Thyroid gland (tissue), 4 donors: Measurements from ENCODE around the gene ACTC1. TPM values are rescaled to one million over a fixed set of nuclear protein-coding genes. Genes with fewer than 3 reads are reported as not detected.
"Not testable (repeated sequence)": the region's sequence is repeated elsewhere in the genome, so short reads cannot be mapped to it uniquely, and the experiment has no call there.

Source experiments
- DNase-seq, 2 donors: peaks; one replicate each; pipeline ENCODE4 v3.0.0-alpha.2; 2019
- H3K27ac ChIP-seq, 3 donors: fragments of 200-600 bp; sonication (generic); 1 replicate in 2 of 3; 2 replicates in 1 of 3; pipeline ENCODE4 v1.5.1; 2016 to 2019; ENCODE audit warnings: mild to moderate bottlenecking in 1 of 3, moderate library complexity in 1 of 3
- H3K27me3 ChIP-seq: fragments of 200-600 bp; sonication (generic); one replicate; pipeline ENCODE4 v1.5.1; 2019
- H3K36me3 ChIP-seq, 2 donors: fragments of 200-600 bp; sonication (generic); one replicate each; pipeline ENCODE4 v1.5.1; 2016 to 2019
- H3K4me1 ChIP-seq, 2 donors: fragments of 200-600 bp; sonication (generic); one replicate each; pipeline ENCODE4 v1.5.1; 2017 to 2019
- H3K4me3 ChIP-seq, 3 donors: fragments of 200-600 bp; sonication (generic); replicated peaks in 1 of 3; 1 replicate in 2 of 3; 2 replicates in 1 of 3; pipeline ENCODE4 v1.5.1; 2016; ENCODE audit warnings: mild to moderate bottlenecking in 1 of 3
- H3K9me3 ChIP-seq: fragments of 200-600 bp; sonication (generic); one replicate; pipeline ENCODE4 v1.5.1; 2017
- POLR2A ChIP-seq, 2 donors: fragments of 450-650 bp; IDR thresholded peaks; one replicate each; pipeline ENCODE4 v1.6.1; 2017; ENCODE audit warnings: antibody characterized with exemption in 2 of 2, mild to moderate bottlenecking in 2 of 2, moderate library complexity in 1 of 2
- WGBS, 2 donors: methylation state at CpG; one replicate each; pipeline ENCODE4 v1.1.5; 2017; 5-methylcytosine and 5-hydroxymethylcytosine counted together
- intact Hi-C: fragments of 100-400 bp; cut with DNase I; formaldehyde crosslinking; loops from one replicate; pipeline ENCODE4 v1.15.1; 2023
- total RNA-seq, 4 donors: library from RNA; depleted of rRNA; stranded (reverse); fragments of >200 nt; gene quantifications; one replicate each; pipeline ENCODE4 v1.2.3, GENCODE V29; 2016
- TF ChIP-seq, protein P1 (sequence below), 6 experiments: fragments of 200-600 bp in 3 of 6; fragments of 450-650 bp in 3 of 6; sonication (generic) in 3 of 6; IDR thresholded peaks; one replicate each; pipeline ENCODE4 v1.5.1; 2016 to 2019; ENCODE audit warnings: antibody characterized with exemption in 6 of 6, mild to moderate bottlenecking in 2 of 6, inconsistent platforms in 1 of 6, moderate library complexity in 1 of 6

Gene ACTC1
- total RNA-seq, 4 donors from 2014 or later: 0.11 to 1.2 (median 1.1) TPM

DNA sequence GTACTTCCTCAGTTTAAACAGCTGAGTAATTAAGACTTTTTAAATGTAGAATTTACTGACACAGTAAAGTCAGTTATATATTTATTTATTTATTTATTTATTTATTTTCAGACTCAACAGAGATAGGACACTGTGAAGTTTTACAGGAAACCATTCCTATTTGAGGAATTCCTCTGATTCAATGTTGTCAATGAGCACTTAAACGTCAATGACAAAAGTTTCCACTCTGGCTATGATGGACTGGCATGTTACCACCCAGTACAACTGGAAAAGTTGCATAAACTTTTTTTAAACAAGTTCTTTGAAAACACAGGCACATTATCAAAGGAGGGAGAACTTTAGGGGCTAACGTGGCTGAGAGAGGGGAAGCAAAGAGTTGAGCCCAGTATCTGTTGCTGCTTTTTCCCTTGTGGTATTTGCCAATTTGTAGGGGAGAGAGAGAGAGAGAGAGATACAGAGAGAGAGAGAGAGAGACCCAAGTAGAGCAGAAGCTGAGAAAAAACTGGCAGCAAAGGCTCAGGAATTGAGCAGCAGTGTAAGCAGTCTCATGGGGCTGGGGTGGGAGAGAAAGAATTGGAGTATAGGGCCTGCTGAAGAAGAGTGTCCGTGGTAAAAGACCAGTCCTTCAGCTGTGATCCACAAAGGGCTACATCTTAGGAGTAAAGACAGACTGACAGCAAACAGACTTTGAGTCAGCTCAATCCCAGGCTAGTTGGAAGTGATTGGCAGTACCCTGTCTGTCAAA lies 18.3 kb upstream of the ACTC1 start:
- intact Hi-C loops: no loop called here
- Histone ChIP-seq H3K4me1 (no peaks in the 10 kb centered on the region), H3K27ac (no peak overlapping the region), H3K9me3 (no peaks in the 10 kb centered on the region), H3K4me3 (no peak overlapping the region), H3K27me3 (no peaks in the 10 kb centered on the region), H3K36me3 (no peaks in the 10 kb centered on the region)
- no peak for TF ChIP-seq POLR2A (IDR thresholded peaks at IDR 0.05)
- no peak for DNase-seq
- 42 to 44% methylated on average over 3 of the region's 3 CpGs for WGBS, 2 donors

DNA sequence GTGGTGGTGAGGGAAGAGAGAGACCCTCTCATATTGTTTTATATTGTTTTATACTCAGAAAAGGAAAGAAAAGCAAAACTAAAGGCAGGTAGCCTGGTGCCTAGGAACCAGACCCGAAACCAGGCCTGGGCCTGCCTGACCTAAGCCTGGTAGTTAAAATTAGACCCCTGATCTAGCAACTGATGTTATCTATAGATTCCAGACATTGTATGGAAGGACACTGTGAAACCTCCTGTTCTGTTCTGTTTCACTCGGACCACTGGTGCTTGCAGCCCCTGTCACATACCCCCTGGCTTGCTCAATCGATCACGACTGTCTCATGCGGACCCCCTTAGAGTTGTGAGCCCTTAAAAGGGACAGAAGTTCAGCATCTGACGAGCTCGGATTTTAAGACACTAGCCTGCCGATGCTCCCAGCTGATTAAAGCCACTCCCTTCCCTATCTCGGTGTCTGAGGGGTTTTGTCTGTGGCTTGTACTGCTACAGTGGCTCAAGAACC lies 17.6 kb upstream of the ACTC1 start:
- 67 to 68% methylated on average over 9 of the region's 9 CpGs for WGBS, 2 donors
- H3K36me3 ChIP-seq, intact Hi-C loops, H3K4me3 ChIP-seq, H3K27ac ChIP-seq, H3K27me3 ChIP-seq, H3K9me3 ChIP-seq, DNase-seq, H3K4me1 ChIP-seq: not testable (repeated sequence)

DNA sequence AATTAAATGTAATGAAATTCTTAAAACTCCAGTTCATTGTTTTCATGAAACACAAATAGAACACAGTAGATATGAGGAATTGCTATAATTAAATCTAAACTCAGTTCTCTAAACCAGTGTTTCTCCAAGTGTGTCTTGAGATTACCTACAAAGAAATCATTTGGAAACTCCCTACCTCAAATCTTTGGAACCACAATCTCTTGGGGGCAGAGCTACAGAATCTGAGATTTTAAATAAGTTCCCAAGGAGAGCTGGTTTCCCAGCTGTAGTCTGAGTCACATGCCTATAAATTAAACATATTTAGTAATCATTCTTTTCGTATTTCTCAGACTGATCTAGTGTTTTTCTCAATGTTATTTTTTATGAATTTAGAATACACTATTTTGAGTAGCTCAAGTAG lies 17.0 kb upstream of the ACTC1 start:
- H3K4me1 ChIP-seq: no peaks in the 10 kb centered on the region
- TF ChIP-seq, protein P1, sequence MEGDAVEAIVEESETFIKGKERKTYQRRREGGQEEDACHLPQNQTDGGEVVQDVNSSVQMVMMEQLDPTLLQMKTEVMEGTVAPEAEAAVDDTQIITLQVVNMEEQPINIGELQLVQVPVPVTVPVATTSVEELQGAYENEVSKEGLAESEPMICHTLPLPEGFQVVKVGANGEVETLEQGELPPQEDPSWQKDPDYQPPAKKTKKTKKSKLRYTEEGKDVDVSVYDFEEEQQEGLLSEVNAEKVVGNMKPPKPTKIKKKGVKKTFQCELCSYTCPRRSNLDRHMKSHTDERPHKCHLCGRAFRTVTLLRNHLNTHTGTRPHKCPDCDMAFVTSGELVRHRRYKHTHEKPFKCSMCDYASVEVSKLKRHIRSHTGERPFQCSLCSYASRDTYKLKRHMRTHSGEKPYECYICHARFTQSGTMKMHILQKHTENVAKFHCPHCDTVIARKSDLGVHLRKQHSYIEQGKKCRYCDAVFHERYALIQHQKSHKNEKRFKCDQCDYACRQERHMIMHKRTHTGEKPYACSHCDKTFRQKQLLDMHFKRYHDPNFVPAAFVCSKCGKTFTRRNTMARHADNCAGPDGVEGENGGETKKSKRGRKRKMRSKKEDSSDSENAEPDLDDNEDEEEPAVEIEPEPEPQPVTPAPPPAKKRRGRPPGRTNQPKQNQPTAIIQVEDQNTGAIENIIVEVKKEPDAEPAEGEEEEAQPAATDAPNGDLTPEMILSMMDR (IDR thresholded peaks at IDR 0.05): no peak
- TF ChIP-seq POLR2A (IDR thresholded peaks at IDR 0.05): no peak
- no peaks in the 10 kb centered on the region for H3K27me3 ChIP-seq
- H3K4me3 ChIP-seq: no peak overlapping the region
- H3K36me3 ChIP-seq: no peaks in the 10 kb centered on the region
- no peak overlapping the region for H3K27ac ChIP-seq
- no peaks in the 10 kb centered on the region for H3K9me3 ChIP-seq
- no peak for DNase-seq
- WGBS, 2 donors: 75 to 90% methylated on average over 1 of the region's 1 CpG
- intact Hi-C loops: no loop called here

DNA sequence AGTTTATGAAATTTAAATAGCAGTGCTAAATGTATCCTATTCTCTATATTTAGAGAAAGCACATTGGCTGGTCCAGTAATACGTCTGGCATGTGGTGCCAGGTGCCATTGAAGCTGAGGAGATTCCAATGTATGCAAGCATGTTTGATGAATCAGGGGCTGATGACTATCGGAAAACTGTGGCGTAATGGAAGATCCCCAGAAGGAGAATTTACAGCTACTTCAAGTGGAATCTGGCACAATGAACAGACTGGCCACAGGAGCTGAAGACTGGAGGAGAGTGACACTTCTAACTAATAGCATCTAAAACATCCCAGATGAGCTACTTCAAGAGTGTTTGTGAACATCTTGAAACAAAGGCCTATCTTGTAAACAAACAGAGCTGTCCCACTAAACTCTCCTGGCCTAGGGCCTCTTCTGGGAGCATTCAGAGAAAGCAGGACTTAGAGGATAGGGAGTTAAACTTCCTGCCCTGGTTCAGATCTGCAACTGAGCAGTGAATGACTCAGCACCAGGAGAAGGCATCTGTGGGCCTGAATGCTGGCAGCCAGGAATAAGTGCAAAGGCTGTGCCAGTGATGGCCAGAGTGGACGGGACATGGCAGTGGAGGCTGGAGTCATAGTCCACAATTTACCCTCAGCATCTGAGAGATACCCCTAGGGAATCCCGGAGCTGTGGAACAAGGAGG lies 15.2 kb upstream of the ACTC1 start:
- intact Hi-C loops: no loop called here
- Histone ChIP-seq H3K27me3 (no peaks in the 10 kb centered on the region), H3K4me1 (no peaks in the 10 kb centered on the region), H3K36me3 (no peaks in the 10 kb centered on the region), H3K27ac (no peak overlapping the region), H3K4me3 (no peak overlapping the region), H3K9me3 (no peaks in the 10 kb centered on the region)
- 80% methylated on average over 5 of the region's 5 CpGs for WGBS, 2 donors
- TF ChIP-seq, protein P1 (IDR thresholded peaks at IDR 0.05): no peak
- no peak for TF ChIP-seq POLR2A (IDR thresholded peaks at IDR 0.05)
- no peak for DNase-seq

DNA sequence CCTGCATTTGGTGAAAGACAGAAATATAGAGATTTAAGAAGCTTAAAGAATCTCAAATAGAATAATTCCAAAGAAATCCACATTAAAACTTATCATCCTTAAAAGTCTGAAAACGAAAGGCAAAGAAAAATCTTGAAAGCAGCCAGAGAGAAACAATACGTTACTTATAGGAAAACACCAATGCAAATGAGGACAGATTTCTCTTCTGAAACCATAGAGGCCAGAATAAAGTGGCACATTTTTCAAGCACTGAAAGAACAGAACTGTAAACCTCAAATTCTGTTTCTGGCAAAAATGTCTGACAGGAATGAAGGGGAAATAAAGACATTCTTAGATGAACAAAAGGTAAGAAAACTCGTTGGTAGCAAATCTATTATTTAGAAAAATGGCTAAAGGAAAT lies 13.8 kb upstream of the ACTC1 start:
- TF ChIP-seq, protein P1 (IDR thresholded peaks at IDR 0.05): no peak
- TF ChIP-seq POLR2A (IDR thresholded peaks at IDR 0.05): no peak
- no peak for DNase-seq
- Histone ChIP-seq H3K9me3 (no peaks in the 10 kb centered on the region), H3K4me1 (no peaks in the 10 kb centered on the region), H3K27ac (no peak overlapping the region), H3K4me3 (no peak overlapping the region), H3K27me3 (no peaks in the 10 kb centered on the region), H3K36me3 (no peaks in the 10 kb centered on the region)
- intact Hi-C loops: no loop called here
- 76 to 77% methylated on average over 3 of the region's 3 CpGs for WGBS, 2 donors

DNA sequence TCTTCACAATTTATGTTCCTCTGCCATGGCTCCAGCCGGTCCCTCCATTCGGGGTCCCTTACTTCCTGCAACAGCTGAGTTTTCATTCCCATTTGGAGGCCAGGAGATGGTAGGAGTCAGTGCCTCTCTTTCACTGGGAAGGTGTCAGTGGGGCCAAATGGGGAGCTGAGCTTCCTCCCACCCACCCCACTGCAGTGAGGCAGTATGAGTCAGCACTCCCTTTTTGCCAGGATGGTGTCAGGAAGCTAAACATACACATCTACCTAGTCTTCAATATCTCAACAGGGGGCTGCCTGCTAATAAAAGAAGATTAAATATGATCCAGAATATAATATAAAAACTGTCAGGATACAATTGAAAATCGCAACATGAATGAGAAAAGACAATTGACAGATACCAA lies 12.7 kb upstream of the ACTC1 start:
- no peak for DNase-seq
- Histone ChIP-seq H3K27me3 (no peaks in the 10 kb centered on the region), H3K4me3 (no peak overlapping the region), H3K27ac (no peak overlapping the region), H3K9me3 (no peaks in the 10 kb centered on the region), H3K4me1 (peaks cover 3 to 5% of the 10 kb centered on the region in 2 donors), H3K36me3 (no peaks in the 10 kb centered on the region)
- intact Hi-C loops: no loop called here
- 87 to 93% methylated on average over 3 of the region's 3 CpGs for WGBS, 2 donors
- TF ChIP-seq, protein P1 (IDR thresholded peaks at IDR 0.05): no peak
- no peak for TF ChIP-seq POLR2A (IDR thresholded peaks at IDR 0.05)

DNA sequence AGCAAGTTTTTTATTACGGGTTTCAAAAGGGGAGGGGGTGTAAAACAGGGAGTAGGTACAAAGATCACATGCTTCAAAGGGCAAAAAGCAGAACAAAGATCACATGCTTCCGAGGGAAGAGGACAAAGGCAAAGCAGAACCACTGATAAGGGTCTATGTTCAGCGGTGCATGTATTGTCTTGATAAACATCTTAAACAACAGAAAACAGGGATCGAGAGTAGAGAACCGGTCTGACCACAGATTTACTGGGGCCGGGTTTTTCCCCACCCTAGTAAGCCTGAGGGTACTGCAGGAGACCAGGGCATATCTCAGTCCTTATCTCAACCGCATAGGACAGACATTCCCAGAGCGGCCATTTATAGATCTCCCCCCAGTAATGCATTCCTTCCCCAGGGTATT lies 11.9 kb upstream of the ACTC1 start:
- H3K27ac ChIP-seq, H3K27me3 ChIP-seq, DNase-seq, H3K4me3 ChIP-seq, H3K9me3 ChIP-seq, H3K36me3 ChIP-seq, intact Hi-C loops: not testable (repeated sequence)
- 54 to 58% methylated on average over 8 of the region's 8 CpGs for WGBS, 2 donors
- peaks cover 3 to 11% of the 10 kb centered on the region in 2 donors for H3K4me1 ChIP-seq
